Activated T-cell treated with anti-CD3 and anti-CD28 coated beads, Interleukin-2, amount 50 U/mL, for 4 hours (primary cell): ENCODE data around the gene ZNF226. TPM values are rescaled to one million over a fixed set of nuclear protein-coding genes. Genes with fewer than 3 reads are reported as not detected.

Source experiments
- total RNA-seq, 3 donors: library from RNA; stranded (reverse); gene quantifications; one replicate each; pipeline ENCODE4 v1.2.1, GENCODE V29; 2021

Gene ZNF226
- total RNA-seq, 3 donors from 2014 or later, result 5.2 to 9.7 (median 5.7) TPM

Other genes with a start within 250 kb of the ZNF226 start
- gene ZNF45, start 229.8 kb upstream of the ZNF226 start, total RNA-seq, result 1 to 10 TPM; 5.4 to 7.2 (median 5.7) TPM
- under 1 TPM; 0.28 to 0.95 (median 0.63) TPM for gene ZNF221, start 213.9 kb upstream of the ZNF226 start, total RNA-seq
- gene ZNF155, start 180.9 kb upstream of the ZNF226 start, total RNA-seq, result 1 to 10 TPM; 2.4 to 4.2 (median 3.7) TPM
- gene ZNF230, start 162.1 kb upstream of the ZNF226 start, total RNA-seq, result 1 to 10 TPM; 1.1 to 1.9 (median 1.8) TPM
- 1 to 10 TPM in 1 of 3 donors, under 1 TPM in 2; 0.40 to 1.4 (median 0.87) TPM for gene ZNF222, start 139.7 kb upstream of the ZNF226 start, total RNA-seq
- 1 to 10 TPM in 1 of 3 donors, under 1 TPM in 2; 0.50 to 1.1 (median 0.71) TPM for gene ZNF223, start 113.1 kb upstream of the ZNF226 start, total RNA-seq
- 1 to 10 TPM; 1.3 to 1.5 (median 1.4) TPM for gene ZNF284, start 92.9 kb upstream of the ZNF226 start, total RNA-seq
- 1 to 10 TPM; 8.2 to 9.4 (median 8.6) TPM for gene ZNF224, start 70.7 kb upstream of the ZNF226 start, total RNA-seq
- 1 to 10 TPM; 1.2 to 2.4 (median 1.4) TPM for gene ZNF225, start 51.7 kb upstream of the ZNF226 start, total RNA-seq
- gene ZNF234, start 23.5 kb upstream of the ZNF226 start, total RNA-seq, result 1 to 10 TPM; 3.5 to 5.3 (median 5.2) TPM
- gene ZNF227, start 47.4 kb downstream of the ZNF226 start, total RNA-seq, result 10 to 100 TPM; 12.5 to 15.3 (median 12.8) TPM
- not detected for gene ZNF233, start 94.8 kb downstream of the ZNF226 start, total RNA-seq
- 1 to 10 TPM in 2 of 3 donors, under 1 TPM in 1; 0.99 to 2.4 (median 1.6) TPM for gene ZNF235, start 139.9 kb downstream of the ZNF226 start, total RNA-seq
- under 1 TPM in 1 of 3 donors, not detected in 2; 0.53 TPM for gene ZNF112, start 191.6 kb downstream of the ZNF226 start, total RNA-seq
- under 1 TPM; 0.19 to 0.35 (median 0.29) TPM for gene ZNF285, start 236.5 kb downstream of the ZNF226 start, total RNA-seq